ENCODE results near the gene DNAAF3. TPM values are rescaled to one million over a fixed set of nuclear protein-coding genes. Genes with fewer than 3 reads are reported as not detected.

DNAAF3 gene
- total RNA-seq, 4 donors from 2014 or later = 0.71 to 10.3 (median 0.99) TPM

DNA sequence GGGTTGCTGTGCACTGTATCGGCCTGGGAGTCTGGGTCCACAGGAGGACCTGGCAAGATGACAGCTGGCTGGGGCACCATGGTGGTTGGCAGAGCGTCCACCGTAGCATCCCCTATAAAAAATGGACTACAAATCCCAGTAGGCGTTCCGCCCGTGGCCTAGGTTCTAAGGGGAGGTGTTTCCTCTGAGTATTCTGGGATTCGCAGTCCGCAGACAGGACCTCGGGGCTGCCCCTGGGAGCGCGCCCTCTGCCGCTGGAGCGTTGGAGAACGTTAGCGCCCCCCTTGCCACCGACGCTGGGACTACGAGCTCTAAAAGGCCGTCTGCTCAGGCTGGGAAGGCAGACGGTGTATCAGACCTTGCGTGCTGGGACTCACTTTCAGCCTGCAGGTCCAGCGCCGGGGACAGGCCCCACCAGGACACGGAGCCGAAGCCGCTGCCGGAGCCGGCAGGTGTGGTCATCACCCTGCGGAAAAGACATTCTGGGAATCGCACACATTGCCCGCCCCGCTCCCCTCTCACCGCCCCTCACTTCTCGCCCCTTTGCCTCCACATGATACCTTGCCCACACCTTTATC, 372 bp downstream of the DNAAF3 start:
- 4% methylated on average over 19 to 34 of the region's 34 CpGs for WGBS, 2 donors
- TF ChIP-seq, protein P1, sequence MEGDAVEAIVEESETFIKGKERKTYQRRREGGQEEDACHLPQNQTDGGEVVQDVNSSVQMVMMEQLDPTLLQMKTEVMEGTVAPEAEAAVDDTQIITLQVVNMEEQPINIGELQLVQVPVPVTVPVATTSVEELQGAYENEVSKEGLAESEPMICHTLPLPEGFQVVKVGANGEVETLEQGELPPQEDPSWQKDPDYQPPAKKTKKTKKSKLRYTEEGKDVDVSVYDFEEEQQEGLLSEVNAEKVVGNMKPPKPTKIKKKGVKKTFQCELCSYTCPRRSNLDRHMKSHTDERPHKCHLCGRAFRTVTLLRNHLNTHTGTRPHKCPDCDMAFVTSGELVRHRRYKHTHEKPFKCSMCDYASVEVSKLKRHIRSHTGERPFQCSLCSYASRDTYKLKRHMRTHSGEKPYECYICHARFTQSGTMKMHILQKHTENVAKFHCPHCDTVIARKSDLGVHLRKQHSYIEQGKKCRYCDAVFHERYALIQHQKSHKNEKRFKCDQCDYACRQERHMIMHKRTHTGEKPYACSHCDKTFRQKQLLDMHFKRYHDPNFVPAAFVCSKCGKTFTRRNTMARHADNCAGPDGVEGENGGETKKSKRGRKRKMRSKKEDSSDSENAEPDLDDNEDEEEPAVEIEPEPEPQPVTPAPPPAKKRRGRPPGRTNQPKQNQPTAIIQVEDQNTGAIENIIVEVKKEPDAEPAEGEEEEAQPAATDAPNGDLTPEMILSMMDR (IDR thresholded peaks at IDR 0.05) = no peak
- TF ChIP-seq POLR2A (IDR thresholded peaks at IDR 0.05) = no peak
- intact Hi-C loops (cut with DNase I; ENCODE audit: low total_unique reads) = no loop called here
- no peak for DNase-seq (ENCODE audit: low spot score in 2 of 2)
- no peak overlapping the region for H3K4me3 ChIP-seq (ENCODE audit: low read depth, poor library complexity, severe bottlenecking)

DNA sequence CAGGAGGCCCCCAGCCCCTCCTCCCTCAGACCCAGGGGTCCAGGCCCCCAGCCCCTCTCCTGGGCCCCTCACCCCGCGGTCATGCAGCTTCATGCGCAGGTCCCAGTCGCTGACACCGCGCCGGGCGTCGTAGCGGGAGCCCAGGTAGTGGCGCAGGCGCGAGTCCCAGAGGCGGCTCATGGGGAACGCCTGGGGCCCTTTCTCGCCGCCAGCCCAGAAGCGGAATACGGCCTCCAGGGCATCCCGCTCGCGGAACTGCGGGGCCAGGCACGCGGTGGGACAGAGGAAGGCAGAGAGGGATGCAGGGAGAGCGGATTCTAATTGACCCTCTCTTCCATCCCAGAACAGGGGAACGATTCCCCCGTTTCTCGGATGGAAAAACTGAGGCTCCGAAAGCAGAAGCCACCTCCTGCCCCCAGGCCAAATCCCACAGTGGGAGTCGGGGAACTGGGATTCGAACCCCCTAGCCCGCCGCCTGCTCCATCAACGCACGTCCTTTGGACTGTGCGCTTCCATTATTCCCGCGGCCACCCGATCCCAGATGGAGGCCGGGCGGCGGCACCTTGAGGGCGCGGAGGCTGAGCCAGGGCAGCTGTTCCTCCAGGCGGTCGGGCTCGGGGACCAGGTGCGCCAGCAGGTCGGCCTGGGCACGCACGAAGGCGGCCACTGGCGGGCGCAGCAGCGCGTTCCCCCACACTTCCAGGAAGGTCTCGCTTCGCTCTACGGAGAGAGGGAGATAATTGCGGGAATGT, 4.7 kb downstream of the DNAAF3 start:
- intact Hi-C loops (cut with DNase I; ENCODE audit: low total_unique reads) = no loop called here
- TF ChIP-seq, protein P1 (IDR thresholded peaks at IDR 0.05) = no peak
- TF ChIP-seq POLR2A (IDR thresholded peaks at IDR 0.05) = no peak
- no peak overlapping the region for H3K4me3 ChIP-seq (ENCODE audit: low read depth, poor library complexity, severe bottlenecking)
- WGBS, 2 donors = 37 to 50% methylated on average over 49 to 52 of the region's 61 CpGs
- no peak for DNase-seq (ENCODE audit: low spot score in 2 of 2)

DNA sequence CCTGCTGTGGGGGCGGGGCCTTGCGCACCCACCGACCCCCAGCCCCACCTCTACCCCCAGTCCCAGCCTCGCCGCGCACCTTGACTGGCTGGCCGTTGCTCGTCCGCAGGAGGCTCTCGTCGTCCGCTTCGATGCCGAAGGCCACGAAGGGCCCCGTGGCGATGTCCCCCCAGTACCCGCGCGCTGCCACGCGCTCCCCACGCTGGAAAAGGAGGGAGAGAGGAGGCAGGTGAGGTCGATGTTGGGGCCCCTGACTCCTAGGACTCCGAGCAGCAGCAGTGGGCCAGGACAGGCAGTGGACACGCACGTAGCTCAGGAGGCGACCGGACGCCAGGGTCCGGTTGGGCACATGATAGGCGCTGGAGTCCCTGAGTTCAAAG, 5.4 kb downstream of the DNAAF3 start:
- TF ChIP-seq, protein P1 (IDR thresholded peaks at IDR 0.05) = no peak
- TF ChIP-seq POLR2A (IDR thresholded peaks at IDR 0.05) = no peak
- intact Hi-C loops (cut with DNase I; ENCODE audit: low total_unique reads) = no loop called here
- 12 to 20% methylated on average over 14 to 24 of the region's 32 CpGs for WGBS, 2 donors
- no peak for DNase-seq (ENCODE audit: low spot score in 2 of 2)
- no peak overlapping the region for H3K4me3 ChIP-seq (ENCODE audit: low read depth, poor library complexity, severe bottlenecking)

- TF ChIP-seq, protein P1 (IDR thresholded peaks at IDR 0.05) = peak in 1 of 3 donors; percentile 39
- no peak for TF ChIP-seq POLR2A (IDR thresholded peaks at IDR 0.05)
- H3K4me3 ChIP-seq (ENCODE audit: low read depth, poor library complexity, severe bottlenecking) = no peak overlapping the region
- peak; percentile 75 to 96 for DNase-seq (ENCODE audit: low spot score in 2 of 2)
- 4 to 6% methylated on average over 27 to 31 of the region's 33 CpGs for WGBS, 2 donors
- intact Hi-C loops (cut with DNase I; ENCODE audit: low total_unique reads) = no loop called here
Measured at GRCh38 chr19:55160128-55160985, 6.1 kb downstream of the DNAAF3 start.

DNA sequence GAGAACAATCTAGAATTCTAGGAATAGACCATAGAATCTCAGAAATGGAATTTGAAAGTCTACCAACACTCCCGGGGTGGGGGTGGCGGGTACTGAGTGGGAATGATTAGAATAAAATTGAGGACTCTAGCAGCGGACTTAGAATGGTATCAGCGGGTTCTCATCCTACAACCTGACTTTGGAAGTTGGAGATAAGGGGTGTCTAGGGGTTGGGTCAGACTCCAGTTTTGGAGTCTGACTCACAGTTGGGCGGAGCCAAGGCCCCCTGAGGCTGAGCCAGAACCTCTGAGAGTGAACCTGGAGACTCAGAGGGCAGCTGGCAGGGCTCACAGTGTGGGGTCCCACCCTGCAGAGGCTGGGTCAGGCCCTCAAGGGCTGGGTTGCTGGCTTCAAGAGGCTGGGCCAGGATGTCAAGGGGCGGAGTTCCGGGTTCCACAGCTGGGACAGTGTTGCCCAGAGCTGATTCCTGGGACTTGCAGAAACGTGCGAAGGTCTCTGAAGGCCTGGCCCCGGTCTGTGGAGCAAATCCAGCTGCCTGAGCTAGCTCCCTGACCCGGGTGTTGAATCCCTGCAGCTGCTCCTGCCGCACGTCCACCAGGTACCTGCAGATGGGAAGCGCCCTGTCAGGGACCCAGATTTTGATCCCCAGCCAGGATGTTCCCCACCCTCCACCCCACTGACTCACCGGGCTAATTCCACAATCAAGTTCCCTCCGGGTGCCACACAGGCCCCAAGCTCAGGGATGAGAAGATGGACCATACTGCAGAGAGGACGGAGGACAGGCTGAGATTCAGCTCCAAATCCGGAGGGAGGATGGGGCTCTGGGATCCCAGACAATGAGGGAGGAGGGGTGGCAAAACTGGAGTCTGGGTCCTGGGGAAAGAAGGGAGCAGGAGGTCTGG, 7.3 kb downstream of the DNAAF3 start:
- 42 to 47% methylated on average over 15 of the region's 18 CpGs for WGBS, 2 donors
- intact Hi-C loops (cut with DNase I; ENCODE audit: low total_unique reads) = no loop called here
- DNase-seq (ENCODE audit: low spot score in 2 of 2) = no peak
- TF ChIP-seq POLR2A (IDR thresholded peaks at IDR 0.05) = no peak
- TF ChIP-seq, protein P1 (IDR thresholded peaks at IDR 0.05) = no peak
- H3K4me3 ChIP-seq (ENCODE audit: low read depth, poor library complexity, severe bottlenecking) = no peak overlapping the region

All from lower leg skin (tissue), 4 donors.